Type B pancreatic cell (in vitro differentiated cells): ENCODE measurements around the gene CDCP1. TPM values are rescaled to one million over a fixed set of nuclear protein-coding genes. Genes with fewer than 3 reads are reported as not detected.

ENCODE experiments used
- DNase-seq: peaks from one replicate; pipeline ENCODE4 v3.0.0; 2021; ENCODE audit warnings: mixed read lengths; ENCODE audit not compliant: unreplicated experiment; ENCODE audit errors: extremely low spot score
- H3K27ac Mint-ChIP-seq: 2 replicates; pipeline ENCODE4 v1.8.0; 2021; ENCODE audit warnings: mild to moderate bottlenecking, mixed read lengths
- H3K27me3 Mint-ChIP-seq: 2 replicates; pipeline ENCODE4 v1.8.0; 2021; ENCODE audit warnings: mixed read lengths
- H3K36me3 Mint-ChIP-seq: 2 replicates; pipeline ENCODE4 v1.8.0; 2021; ENCODE audit warnings: mixed read lengths
- H3K4me1 Mint-ChIP-seq: one replicate; pipeline ENCODE4 v1.8.0; 2021; ENCODE audit warnings: mixed read lengths; ENCODE audit not compliant: unreplicated experiment
- H3K4me3 Mint-ChIP-seq: 2 replicates; pipeline ENCODE4 v1.8.0; 2021; ENCODE audit warnings: mild to moderate bottlenecking, mixed read lengths
- H3K9me3 Mint-ChIP-seq: 2 replicates; pipeline ENCODE4 v1.8.0; 2021; ENCODE audit warnings: mixed read lengths
- CTCF ChIP-seq: fragments of 200-600 bp; sonication (generic); conservative IDR thresholded peaks from 2 replicates; pipeline ENCODE4 v1.5.0; 2021; ENCODE audit warnings: antibody characterized with exemption, mild to moderate bottlenecking
- total RNA-seq: library from RNA; stranded (reverse); gene quantifications from 2 replicates; pipeline ENCODE4 v1.2.1, GENCODE V29; 2021; ENCODE audit warnings: low replicate concordance

Gene CDCP1
- total RNA-seq, 1 donor from 2014 or later: 26.3 TPM

- H3K36me3 Mint-ChIP-seq: no peaks in the 10 kb centered on the region
- H3K27me3 Mint-ChIP-seq: no peaks in the 10 kb centered on the region
- no peak overlapping the region for H3K27ac Mint-ChIP-seq
- TF ChIP-seq CTCF: no peak
- DNase-seq: no peak
- peaks cover 5% of the 10 kb centered on the region for H3K4me1 Mint-ChIP-seq
- no peak overlapping the region for H3K4me3 Mint-ChIP-seq
- no peaks in the 10 kb centered on the region for H3K9me3 Mint-ChIP-seq
Measured at GRCh38 chr3:45060165-45060892, 85.8 kb downstream of the CDCP1 start.

GRCh38 chr3:45059132-45059531 is 87.0 kb downstream of the CDCP1 start:
- TF ChIP-seq CTCF: no peak
- Mint-ChIP-seq H3K36me3 (no peaks in the 10 kb centered on the region), H3K4me1 (peaks cover 5% of the 10 kb centered on the region)

DNA sequence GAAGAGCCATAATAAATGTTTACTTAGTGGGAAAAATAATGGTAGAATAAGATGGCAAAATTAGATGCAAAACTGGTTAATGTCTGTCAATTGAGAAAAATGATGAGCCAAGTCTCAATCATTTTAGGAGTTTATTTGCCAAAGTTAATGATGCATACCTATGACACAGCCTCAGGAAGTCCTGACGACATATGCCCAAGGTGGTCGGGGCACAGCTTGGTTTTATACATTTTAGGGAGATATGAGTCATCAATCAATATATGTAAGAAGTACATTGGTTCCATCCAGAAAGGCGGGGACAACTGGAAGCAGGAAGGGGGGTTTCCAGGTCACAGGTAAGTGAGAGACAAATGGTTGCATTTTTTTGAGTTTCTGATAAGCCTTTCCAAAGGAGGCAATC is 88.6 kb downstream of the CDCP1 start:
- Mint-ChIP-seq H3K9me3 (no peaks in the 10 kb centered on the region), H3K4me1 (peaks cover 5% of the 10 kb centered on the region), H3K36me3 (no peaks in the 10 kb centered on the region), H3K4me3 (no peak overlapping the region), H3K27me3 (no peaks in the 10 kb centered on the region), H3K27ac (no peak overlapping the region)
- TF ChIP-seq CTCF: no peak
- no peak for DNase-seq

More at GRCh38 chr3:45059132-45059531, 87.0 kb downstream of the CDCP1 start:
- Mint-ChIP-seq H3K4me3 (no peak overlapping the region), H3K27ac (no peak overlapping the region), H3K9me3 (no peaks in the 10 kb centered on the region), H3K27me3 (no peaks in the 10 kb centered on the region)
- no peak for DNase-seq

DNA sequence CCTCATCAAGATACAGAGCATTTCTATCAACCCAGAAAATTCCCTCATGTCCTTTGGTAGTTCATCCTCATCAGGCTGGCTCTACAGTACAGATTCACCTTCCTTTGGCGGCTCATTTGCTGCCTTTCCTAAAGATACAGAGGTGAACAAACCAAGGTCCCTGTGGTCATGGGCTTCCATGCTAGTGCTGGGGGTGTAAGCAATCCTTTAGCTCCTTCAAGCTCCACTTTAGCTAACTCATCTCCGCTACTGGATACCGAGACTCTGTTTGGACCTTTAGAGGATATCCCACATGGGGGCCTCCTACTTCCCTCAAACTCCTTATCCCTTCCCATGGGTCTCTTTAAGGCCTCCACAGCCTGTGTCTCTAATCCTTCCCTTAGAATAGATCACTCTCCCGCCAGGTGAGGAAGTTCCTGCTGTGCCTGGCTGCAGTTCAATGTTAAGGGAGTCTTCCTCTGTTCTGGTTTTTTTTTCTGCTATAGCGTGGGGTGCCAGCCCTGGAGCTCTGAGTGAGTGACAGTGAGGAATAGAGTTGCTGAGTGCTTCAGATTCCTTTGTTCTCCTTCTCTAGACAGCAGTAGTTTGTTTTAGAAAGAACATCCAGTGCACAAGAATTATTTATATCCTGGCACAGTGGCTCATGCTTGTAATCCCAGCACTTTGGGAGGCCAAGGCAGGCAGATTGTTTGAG is 89.4 kb downstream of the CDCP1 start:
- H3K4me1 Mint-ChIP-seq: peaks cover 5% of the 10 kb centered on the region
- no peaks in the 10 kb centered on the region for H3K9me3 Mint-ChIP-seq
- H3K36me3 Mint-ChIP-seq: no peaks in the 10 kb centered on the region
- H3K4me3 Mint-ChIP-seq: no peak overlapping the region
- no peak overlapping the region for H3K27ac Mint-ChIP-seq
- no peak for DNase-seq
- no peak for TF ChIP-seq CTCF
- H3K27me3 Mint-ChIP-seq: no peaks in the 10 kb centered on the region

- Mint-ChIP-seq H3K4me3 (no peak overlapping the region), H3K36me3 (no peaks in the 10 kb centered on the region), H3K27ac (no peak overlapping the region), H3K27me3 (peaks cover 2% of the 10 kb centered on the region), H3K4me1 (peaks cover 5% of the 10 kb centered on the region), H3K9me3 (no peaks in the 10 kb centered on the region)
- DNase-seq: no peak
- peak; percentile 28 for TF ChIP-seq CTCF
Measured at GRCh38 chr3:45055411-45056143, 90.6 kb downstream of the CDCP1 start.
